GM21528 (cell line): ENCODE results near the gene ST7.

Experiments
- ATAC-seq: cut with Tn5 transposase; IDR thresholded peaks from one replicate; pipeline ENCODE4 v1.9.1; 2021; ENCODE audit warnings: mild to moderate bottlenecking, moderate library complexity; ENCODE audit not compliant: unreplicated experiment, low FRiP score

The ST7 gene

DNA sequence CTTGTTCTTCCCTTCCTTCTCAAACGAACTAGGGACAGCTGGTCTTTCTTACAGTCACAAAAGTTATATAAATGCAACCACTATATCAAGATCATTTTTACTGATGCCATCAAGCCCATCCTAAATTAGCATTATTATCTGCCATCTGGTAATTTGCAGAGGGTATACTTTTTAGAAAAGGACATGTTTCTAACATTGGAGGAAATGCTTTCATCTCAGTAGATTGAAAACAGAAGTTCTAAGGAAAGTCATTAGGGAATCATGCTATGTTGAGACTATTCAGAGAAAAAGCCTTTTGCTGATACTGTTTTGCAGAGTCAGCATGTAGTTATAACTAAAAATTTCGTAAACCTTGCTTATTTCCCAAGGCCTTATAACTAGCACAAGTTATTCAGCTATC, 222.9 kb downstream of the ST7 start:
- no peak for ATAC-seq

- ATAC-seq = no peak
Observed at GRCh38 chr7:117178600-117178999, 225.3 kb downstream of the ST7 start.

DNA sequence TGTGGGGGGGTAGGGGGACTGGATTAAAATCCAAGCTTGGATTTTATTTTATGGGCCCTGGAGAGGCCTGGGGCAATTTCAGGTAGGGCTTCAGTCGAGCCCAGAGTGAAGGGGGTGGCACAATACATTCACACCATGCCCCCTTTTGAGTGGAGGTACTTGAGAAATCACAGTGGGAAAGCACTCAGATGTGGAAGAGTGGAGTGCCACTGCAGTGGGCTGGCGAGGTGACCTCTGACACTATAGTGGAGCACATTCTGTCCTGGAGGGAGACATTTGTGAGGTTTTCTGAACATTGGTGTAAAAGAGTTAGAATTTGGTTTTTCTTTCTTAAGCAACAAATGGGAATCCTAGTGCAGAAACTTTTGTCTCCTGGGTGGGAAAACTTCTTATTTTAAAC, 226.4 kb downstream of the ST7 start:
- no peak for ATAC-seq

- ATAC-seq = no peak
Observed at GRCh38 chr7:117183729-117184128, 230.4 kb downstream of the ST7 start.

GRCh38 chr7:117184367-117184766, 231.1 kb downstream of the ST7 start:
- no peak for ATAC-seq

GRCh38 chr7:117185124-117185523, 231.8 kb downstream of the ST7 start:
- no peak for ATAC-seq

DNA sequence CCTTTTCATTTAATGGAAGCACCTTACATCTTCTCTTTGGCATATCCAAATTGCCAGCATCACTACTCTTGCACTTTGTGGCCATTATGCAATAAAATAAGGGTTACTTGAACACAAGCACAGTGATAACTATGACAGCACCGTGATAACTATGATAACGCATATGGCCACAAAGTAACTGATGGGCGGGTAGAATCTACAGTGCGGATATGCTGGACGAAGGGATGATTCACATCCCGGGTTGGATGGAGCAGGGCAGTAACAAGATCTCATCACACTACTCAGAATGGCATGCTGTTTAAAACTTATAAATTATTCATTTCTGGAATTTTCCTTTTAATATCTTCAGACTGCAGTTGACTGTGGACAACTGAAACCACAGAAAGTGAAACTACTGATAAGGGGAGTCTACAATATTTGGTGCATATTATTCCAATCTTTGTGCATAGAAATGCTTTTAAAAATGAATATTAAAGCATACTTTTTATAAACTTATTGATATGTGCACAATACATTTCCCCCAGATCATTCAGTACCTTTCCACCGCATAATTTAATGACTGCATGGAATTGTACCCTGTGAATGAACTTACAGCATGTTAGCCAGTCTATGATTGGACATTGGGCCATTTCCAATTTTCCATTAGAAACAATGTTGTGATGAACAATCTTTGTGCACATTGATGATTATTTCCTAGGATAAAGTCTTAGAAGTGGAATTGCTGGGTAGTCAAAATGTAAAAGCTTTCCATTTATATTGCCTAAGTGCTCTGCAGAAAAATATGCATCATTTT, 233.1 kb downstream of the ST7 start:
- no peak for ATAC-seq

GRCh38 chr7:117188376-117188775, 235.1 kb downstream of the ST7 start:
- ATAC-seq = no peak

- no peak for ATAC-seq
Observed at GRCh38 chr7:117188949-117189592, 235.8 kb downstream of the ST7 start.

- ATAC-seq = no peak
Observed at GRCh38 chr7:117190104-117190503, 236.8 kb downstream of the ST7 start.

- no peak for ATAC-seq
Observed at GRCh38 chr7:117190746-117191435, 237.6 kb downstream of the ST7 start.

DNA sequence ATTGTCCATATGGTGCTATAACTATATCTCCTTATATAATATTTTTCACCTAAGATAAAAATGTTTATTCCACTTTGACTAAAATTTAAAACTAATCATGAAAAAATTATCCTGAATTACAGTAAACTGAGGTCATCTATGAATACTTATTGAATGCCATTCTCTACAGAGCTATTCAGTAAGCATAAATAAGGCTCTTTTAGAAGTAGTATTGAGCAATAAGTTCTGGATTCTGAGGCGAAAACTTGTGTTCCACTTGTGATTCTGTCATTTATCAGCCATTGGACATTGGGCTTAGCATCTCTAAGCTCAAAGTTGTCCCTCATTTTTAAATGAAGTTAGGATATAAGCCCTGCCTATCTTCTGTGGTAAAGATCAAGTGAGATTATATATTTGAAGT, 238.8 kb downstream of the ST7 start:
- no peak for ATAC-seq

DNA sequence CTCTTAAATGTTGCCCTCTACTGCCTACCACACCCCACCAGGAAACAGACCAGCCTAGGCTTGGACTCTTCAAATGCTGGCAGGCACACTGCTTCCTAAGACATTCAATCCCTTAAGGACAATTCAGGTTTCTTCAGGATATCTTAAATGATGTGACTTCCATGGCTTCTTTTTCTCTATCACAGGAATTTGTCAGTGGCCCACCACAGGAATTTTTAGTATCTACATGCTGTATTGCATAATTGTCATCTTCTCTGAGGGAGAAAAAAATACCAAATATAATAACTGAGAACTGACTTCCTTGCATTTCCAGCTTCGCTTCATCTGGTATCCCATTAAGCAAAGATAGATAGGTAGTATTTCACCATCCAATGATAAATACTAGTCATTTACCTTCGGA, 240.3 kb downstream of the ST7 start:
- ATAC-seq = no peak

DNA sequence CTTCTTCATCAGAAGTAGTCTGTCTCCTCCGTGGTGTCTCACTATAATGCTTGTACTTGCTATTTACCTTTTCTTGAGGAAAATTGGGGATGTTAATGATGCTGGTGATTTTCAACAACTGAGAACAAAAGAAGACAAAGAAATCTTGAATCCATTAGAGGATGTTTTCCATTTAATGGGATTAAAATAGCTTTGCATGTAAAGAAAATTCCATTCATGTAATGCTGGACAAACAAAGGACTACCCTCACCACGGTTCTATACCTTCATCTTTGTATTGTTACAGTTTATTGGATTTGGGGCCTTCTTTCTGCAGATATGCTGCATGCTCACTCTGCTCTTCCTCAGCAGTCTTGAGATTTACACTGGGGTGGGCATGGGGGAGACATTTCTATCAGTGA, 241.1 kb downstream of the ST7 start:
- ATAC-seq = no peak

DNA sequence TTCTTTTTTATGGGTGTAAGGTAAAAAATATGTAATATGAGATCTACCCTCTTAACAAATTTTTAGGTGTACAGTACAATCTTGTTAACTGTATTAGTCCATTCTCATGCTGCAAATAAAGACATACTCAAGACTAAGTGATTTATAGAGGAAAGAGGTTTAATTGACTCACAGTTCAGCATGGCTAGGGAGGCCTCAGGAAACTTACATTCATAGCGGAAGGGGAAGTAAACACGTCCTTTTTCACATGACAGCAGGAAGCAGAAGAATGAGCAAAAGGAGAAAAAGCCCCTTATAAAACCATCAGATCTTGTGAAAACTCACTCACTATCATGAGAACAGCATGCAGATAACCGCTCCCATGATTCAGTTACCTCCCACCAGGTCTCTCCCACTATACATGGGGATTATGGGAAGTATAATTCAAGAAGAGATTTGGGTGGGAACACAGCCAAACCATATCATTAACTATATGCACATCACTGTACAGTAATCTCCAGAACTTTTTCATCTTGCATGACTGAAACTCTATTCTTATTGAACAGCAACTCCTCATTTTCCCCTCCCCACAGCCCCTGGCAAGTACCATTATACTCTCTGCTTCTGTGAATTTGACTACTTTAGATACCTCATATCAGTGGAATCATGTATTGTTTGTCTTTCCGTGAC, 242.2 kb downstream of the ST7 start:
- ATAC-seq = no peak

- no peak for ATAC-seq
Observed at GRCh38 chr7:117200132-117200531, 246.8 kb downstream of the ST7 start.

- ATAC-seq = no peak
Observed at GRCh38 chr7:117200786-117201458, 247.6 kb downstream of the ST7 start.

DNA sequence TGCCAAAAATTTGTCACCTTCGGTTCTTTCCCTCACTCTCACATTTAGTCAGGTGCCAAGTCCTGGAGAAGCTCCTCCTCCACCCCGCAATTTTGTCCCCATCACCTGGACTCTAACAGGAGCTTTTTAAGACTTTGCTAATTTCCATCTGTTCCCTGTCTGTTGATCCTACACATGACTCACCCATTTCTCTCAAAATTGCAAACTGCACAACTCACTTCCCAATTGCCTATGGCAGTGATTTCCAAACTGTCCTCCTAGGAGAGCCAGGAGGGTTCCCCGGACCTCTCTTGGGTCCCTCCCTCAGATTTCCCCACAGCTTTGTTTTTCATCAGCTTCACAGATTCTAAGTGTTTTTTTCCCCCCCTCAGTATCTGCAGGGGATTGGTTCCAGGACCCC, 249.2 kb downstream of the ST7 start:
- ATAC-seq = no peak

GRCh38 chr7:117203205-117203604, 249.9 kb downstream of the ST7 start:
- ATAC-seq = no peak

DNA sequence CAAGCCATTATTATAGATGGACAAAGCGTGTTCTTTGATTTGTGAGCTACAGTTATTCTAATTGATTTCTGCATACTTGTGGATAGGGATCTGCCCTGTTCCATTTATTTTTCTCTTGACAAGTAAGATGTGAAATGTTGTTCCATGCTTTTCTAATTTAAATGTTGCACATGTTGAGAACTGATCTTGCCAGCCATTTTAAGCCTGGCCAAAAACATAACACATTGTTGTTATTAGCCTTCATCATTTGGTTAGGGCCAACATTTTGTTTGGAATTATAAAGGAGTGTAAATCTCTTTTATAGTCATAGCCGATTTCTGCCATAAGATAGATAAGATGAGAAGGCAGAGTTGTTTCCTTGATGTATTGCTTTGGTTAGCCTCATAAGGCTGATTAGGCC, 252.6 kb downstream of the ST7 start:
- ATAC-seq = no peak

GRCh38 chr7:117208257-117208656, 255.0 kb downstream of the ST7 start:
- ATAC-seq = no peak
